ENCODE results near the gene EVA1C. TPM values are rescaled to one million over a fixed set of nuclear protein-coding genes. Genes with fewer than 3 reads are reported as not detected.
"Not testable (repeated sequence)": the region's sequence is repeated elsewhere in the genome, so short reads cannot be mapped to it uniquely, and the experiment has no call there.

EVA1C gene
- total RNA-seq, 1 experiment from 2014 or later: not detected

- Histone ChIP-seq H4K20me1 (ENCODE audit: insufficient read depth, low read depth, low read length) (no peaks in the 10 kb centered on the region), H3K9me3 (ENCODE audit: low read length) (no peaks in the 10 kb centered on the region), H3K4me2 (ENCODE audit: low read depth, low read length, poor library complexity, severe bottlenecking) (no peak overlapping the region), H3K9me2 (replicated peaks; ENCODE audit: insufficient read depth, low read length) (no peaks in the 10 kb centered on the region), H3K9ac (ENCODE audit: low read length) (no peak overlapping the region), H3K4me3 (ENCODE audit: low read length) (no peak overlapping the region), H3K4me1 (ENCODE audit: low read length) (no peaks in the 10 kb centered on the region), H3K27ac (ENCODE audit: low read length) (no peak overlapping the region), H2AFZ (ENCODE audit: low read length) (no peak overlapping the region), H3K27me3 (ENCODE audit: low read length) (no peaks in the 10 kb centered on the region), H3K36me3 (ENCODE audit: insufficient read depth, low read length) (no peaks in the 10 kb centered on the region), H3K79me2 (ENCODE audit: low read length) (no peaks in the 10 kb centered on the region)
- no peak for DNase-seq
These were observed 148.4 kb downstream of the EVA1C start for GRCh38 chr21:32560896-32561295.

GRCh38 chr21:32561476-32561875 lies 149.0 kb downstream of the EVA1C start:
- H3K27me3 ChIP-seq (ENCODE audit: low read length); DNase-seq; H2AFZ ChIP-seq (ENCODE audit: low read length); H3K9ac ChIP-seq (ENCODE audit: low read length); H3K4me1 ChIP-seq (ENCODE audit: low read length); H3K9me2 ChIP-seq (replicated peaks; ENCODE audit: insufficient read depth, low read length); H3K4me2 ChIP-seq (ENCODE audit: low read depth, low read length, poor library complexity, severe bottlenecking); H4K20me1 ChIP-seq (ENCODE audit: insufficient read depth, low read depth, low read length); H3K4me3 ChIP-seq (ENCODE audit: low read length); H3K79me2 ChIP-seq (ENCODE audit: low read length); H3K9me3 ChIP-seq (ENCODE audit: low read length); H3K36me3 ChIP-seq (ENCODE audit: insufficient read depth, low read length); H3K27ac ChIP-seq (ENCODE audit: low read length): not testable (repeated sequence)

- no peak overlapping the region for H3K9ac ChIP-seq (ENCODE audit: low read length)
- H3K27me3 ChIP-seq (ENCODE audit: low read length): no peaks in the 10 kb centered on the region
- H3K27ac ChIP-seq (ENCODE audit: low read length): no peak overlapping the region
- no peaks in the 10 kb centered on the region for H3K9me2 ChIP-seq (replicated peaks; ENCODE audit: insufficient read depth, low read length)
- no peaks in the 10 kb centered on the region for H4K20me1 ChIP-seq (ENCODE audit: insufficient read depth, low read depth, low read length)
- no peaks in the 10 kb centered on the region for H3K4me1 ChIP-seq (ENCODE audit: low read length)
- no peaks in the 10 kb centered on the region for H3K79me2 ChIP-seq (ENCODE audit: low read length)
- no peak overlapping the region for H3K4me2 ChIP-seq (ENCODE audit: low read depth, low read length, poor library complexity, severe bottlenecking)
- DNase-seq: peak; percentile 53
- H3K4me3 ChIP-seq (ENCODE audit: low read length): no peak overlapping the region
- H3K9me3 ChIP-seq (ENCODE audit: low read length): no peaks in the 10 kb centered on the region
- no peaks in the 10 kb centered on the region for H3K36me3 ChIP-seq (ENCODE audit: insufficient read depth, low read length)
- peak overlapping the region; percentile 46; the same call in 1 of the 2 replicates for H2AFZ ChIP-seq (ENCODE audit: low read length)
These were observed 149.9 kb downstream of the EVA1C start for GRCh38 chr21:32562426-32562825.

DNA sequence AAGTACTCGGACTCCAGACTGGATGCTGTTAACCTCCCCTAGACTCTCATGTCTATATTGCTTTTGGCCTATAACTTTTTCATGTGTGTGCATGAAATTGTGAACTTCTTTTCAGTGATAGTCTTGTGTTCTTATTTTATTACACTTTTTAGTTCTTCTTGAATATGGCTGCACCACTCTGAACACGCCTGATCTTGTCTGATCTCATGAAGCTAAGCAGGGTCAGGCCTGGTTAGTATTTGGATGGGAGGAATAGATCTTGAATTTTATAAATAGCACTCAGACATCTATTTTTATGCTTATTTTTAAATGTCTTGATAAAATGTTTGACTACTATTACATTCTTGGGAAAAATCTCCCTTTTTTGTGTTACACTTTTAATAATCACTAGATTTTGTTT lies 150.4 kb downstream of the EVA1C start:
- Histone ChIP-seq H3K9ac (ENCODE audit: low read length) (no peak overlapping the region), H3K9me2 (replicated peaks; ENCODE audit: insufficient read depth, low read length) (no peaks in the 10 kb centered on the region), H3K9me3 (ENCODE audit: low read length) (no peaks in the 10 kb centered on the region), H3K4me2 (ENCODE audit: low read depth, low read length, poor library complexity, severe bottlenecking) (no peak overlapping the region), H3K36me3 (ENCODE audit: insufficient read depth, low read length) (no peaks in the 10 kb centered on the region), H3K27me3 (ENCODE audit: low read length) (no peaks in the 10 kb centered on the region), H3K4me3 (ENCODE audit: low read length) (no peak overlapping the region), H3K79me2 (ENCODE audit: low read length) (no peaks in the 10 kb centered on the region), H3K4me1 (ENCODE audit: low read length) (no peaks in the 10 kb centered on the region), H2AFZ (ENCODE audit: low read length) (peak overlapping the region; percentile 46; the same call in 1 of the 2 replicates), H3K27ac (ENCODE audit: low read length) (no peak overlapping the region), H4K20me1 (ENCODE audit: insufficient read depth, low read depth, low read length) (no peaks in the 10 kb centered on the region)
- DNase-seq: no peak

Small RNA genes within 50 kb of the gene (small RNA-seq; reads per million reads assigned to genes)
- gene RF00438 (not detected), gene RNA5SP490 (4.0 reads per million, percentile 74 among the genes with 10 or more reads in this experiment), gene SNORA80A (12.2 reads per million, percentile 93 among the genes with 10 or more reads in this experiment)

Other genes with a start within 250 kb of the EVA1C start
- gene MIS18A, start 133.7 kb upstream of the EVA1C start, total RNA-seq (2014; rRNA removed; shearing (Covaris generic); ENCODE audit: low replicate concordance): 15.4 and 17.2 TPM in 2 replicates
- not detected in 2 replicates for gene MRAP, start 113.9 kb upstream of the EVA1C start, total RNA-seq (2014; rRNA removed; shearing (Covaris generic); ENCODE audit: low replicate concordance)
- 12.7 and 17.0 TPM in 2 replicates for gene URB1, start 19.7 kb upstream of the EVA1C start, total RNA-seq (2014; rRNA removed; shearing (Covaris generic); ENCODE audit: low replicate concordance)
- 0.07 TPM in 1 of 2 replicates, not detected in the other for gene TCP10L, start 172.8 kb downstream of the EVA1C start, total RNA-seq (2014; rRNA removed; shearing (Covaris generic); ENCODE audit: low replicate concordance)
- 36.0 and 80.3 TPM in 2 replicates for gene CFAP298, start 199.7 kb downstream of the EVA1C start, total RNA-seq (2014; rRNA removed; shearing (Covaris generic); ENCODE audit: low replicate concordance)

Measured in Karpas-422 (cell line).